Testis (tissue), 3 donors: ENCODE data around the gene GRM8. TPM values are rescaled to one million over a fixed set of nuclear protein-coding genes. Genes with fewer than 3 reads are reported as not detected.

Experiments
- DNase-seq: peaks from one replicate; pipeline ENCODE4 v3.0.0-alpha.2; 2019
- H3K27ac ChIP-seq, 2 donors: fragments of 200-600 bp; sonication (generic); one replicate each; pipeline ENCODE4 v1.5.1; 2019
- H3K27me3 ChIP-seq: fragments of 200-600 bp; sonication (generic); one replicate; pipeline ENCODE4 v1.5.1; 2019
- H3K36me3 ChIP-seq: fragments of 200-600 bp; sonication (generic); one replicate; pipeline ENCODE4 v1.5.1; 2017; ENCODE audit warnings: low read depth; ENCODE audit errors: missing control alignments
- H3K4me1 ChIP-seq: fragments of 200-600 bp; sonication (generic); one replicate; pipeline ENCODE4 v1.5.1; 2019
- H3K4me3 ChIP-seq, 2 donors: fragments of 200-600 bp; sonication (generic); one replicate each; pipeline ENCODE4 v1.5.1; 2017 to 2019
- H3K9me3 ChIP-seq: fragments of 200-600 bp; sonication (generic); one replicate; pipeline ENCODE4 v1.5.1; 2017
- POLR2A ChIP-seq: fragments of 450-650 bp; IDR thresholded peaks from one replicate; pipeline ENCODE4 v1.6.1; 2017; ENCODE audit warnings: antibody characterized with exemption, mild to moderate bottlenecking, moderate library complexity
- WGBS, 2 donors: methylation state at CpG; one replicate each; pipeline ENCODE4 v1.1.5; 2018; 5-methylcytosine and 5-hydroxymethylcytosine counted together
- intact Hi-C: fragments of 100-400 bp; cut with DNase I; formaldehyde crosslinking; loops from one replicate; pipeline ENCODE4 v1.15.1; 2023; ENCODE audit warnings: low total_unique reads
- polyA plus RNA-seq: library from polyadenylated mRNA; stranded (reverse); fragments of 350-450 nt; fragmentation: Illumina TruSeq; extraction: RNeasy Lipid Tissue Mini Kit (QIAGEN cat#74804); gene quantifications from one replicate; pipeline ENCODE4 v1.2.3, GENCODE V29; 2014; ENCODE audit warnings: low read depth, low replicate concordance; ENCODE audit not compliant: insufficient read depth
- total RNA-seq, 2 donors: library from RNA; depleted of rRNA; stranded (reverse); fragments of >200 nt; gene quantifications; one replicate each; pipeline ENCODE4 v1.2.3, GENCODE V29; 2016
- TF ChIP-seq, protein P1 (sequence below), 3 experiments: fragments of 450-650 bp in 2 of 3; fragments of 200-600 bp in 1 of 3; sonication (generic) in 1 of 3; IDR thresholded peaks; one replicate each; pipeline ENCODE4 v1.5.1; 2016 to 2019; ENCODE audit warnings: antibody characterized with exemption in 3 of 3, mild to moderate bottlenecking in 2 of 3, moderate library complexity in 1 of 3

GRM8 gene
- total and polyA plus RNA-seq, 3 donors from 2014 or later = 7.1 to 8.2 (median 7.1) TPM

DNA sequence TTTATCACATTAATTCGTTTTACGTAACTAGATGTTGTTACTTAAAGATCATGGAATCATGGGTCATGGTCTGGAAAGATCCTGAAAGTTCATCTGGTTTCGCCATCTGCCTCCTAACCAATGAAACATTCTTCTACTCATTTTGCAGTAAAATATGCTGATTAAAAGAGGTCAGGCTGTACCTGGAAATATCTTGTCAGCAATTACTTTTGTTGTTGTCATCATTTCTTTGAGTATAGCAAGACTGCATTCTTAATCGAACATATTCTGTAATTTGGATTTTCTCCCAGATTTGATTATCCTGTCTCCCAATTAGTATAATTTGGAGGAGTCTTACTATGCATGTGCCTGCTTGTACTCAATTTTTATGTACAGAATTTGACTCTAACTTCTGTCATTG, 833.7 kb downstream of the GRM8 start:
- 72 to 74% methylated on average over 4 of the region's 4 CpGs for WGBS, 2 donors
- H3K9me3 ChIP-seq = no peaks in the 10 kb centered on the region
- TF ChIP-seq POLR2A = no peak
- TF ChIP-seq, protein P1, sequence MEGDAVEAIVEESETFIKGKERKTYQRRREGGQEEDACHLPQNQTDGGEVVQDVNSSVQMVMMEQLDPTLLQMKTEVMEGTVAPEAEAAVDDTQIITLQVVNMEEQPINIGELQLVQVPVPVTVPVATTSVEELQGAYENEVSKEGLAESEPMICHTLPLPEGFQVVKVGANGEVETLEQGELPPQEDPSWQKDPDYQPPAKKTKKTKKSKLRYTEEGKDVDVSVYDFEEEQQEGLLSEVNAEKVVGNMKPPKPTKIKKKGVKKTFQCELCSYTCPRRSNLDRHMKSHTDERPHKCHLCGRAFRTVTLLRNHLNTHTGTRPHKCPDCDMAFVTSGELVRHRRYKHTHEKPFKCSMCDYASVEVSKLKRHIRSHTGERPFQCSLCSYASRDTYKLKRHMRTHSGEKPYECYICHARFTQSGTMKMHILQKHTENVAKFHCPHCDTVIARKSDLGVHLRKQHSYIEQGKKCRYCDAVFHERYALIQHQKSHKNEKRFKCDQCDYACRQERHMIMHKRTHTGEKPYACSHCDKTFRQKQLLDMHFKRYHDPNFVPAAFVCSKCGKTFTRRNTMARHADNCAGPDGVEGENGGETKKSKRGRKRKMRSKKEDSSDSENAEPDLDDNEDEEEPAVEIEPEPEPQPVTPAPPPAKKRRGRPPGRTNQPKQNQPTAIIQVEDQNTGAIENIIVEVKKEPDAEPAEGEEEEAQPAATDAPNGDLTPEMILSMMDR (IDR thresholded peaks at IDR 0.05) = no peak
- no peaks in the 10 kb centered on the region for H3K36me3 ChIP-seq
- no peak overlapping the region for H3K4me3 ChIP-seq
- no peaks in the 10 kb centered on the region for H3K4me1 ChIP-seq
- no peaks in the 10 kb centered on the region for H3K27me3 ChIP-seq
- no peak overlapping the region for H3K27ac ChIP-seq
- DNase-seq = no peak
- intact Hi-C loops = no loop called here

DNA sequence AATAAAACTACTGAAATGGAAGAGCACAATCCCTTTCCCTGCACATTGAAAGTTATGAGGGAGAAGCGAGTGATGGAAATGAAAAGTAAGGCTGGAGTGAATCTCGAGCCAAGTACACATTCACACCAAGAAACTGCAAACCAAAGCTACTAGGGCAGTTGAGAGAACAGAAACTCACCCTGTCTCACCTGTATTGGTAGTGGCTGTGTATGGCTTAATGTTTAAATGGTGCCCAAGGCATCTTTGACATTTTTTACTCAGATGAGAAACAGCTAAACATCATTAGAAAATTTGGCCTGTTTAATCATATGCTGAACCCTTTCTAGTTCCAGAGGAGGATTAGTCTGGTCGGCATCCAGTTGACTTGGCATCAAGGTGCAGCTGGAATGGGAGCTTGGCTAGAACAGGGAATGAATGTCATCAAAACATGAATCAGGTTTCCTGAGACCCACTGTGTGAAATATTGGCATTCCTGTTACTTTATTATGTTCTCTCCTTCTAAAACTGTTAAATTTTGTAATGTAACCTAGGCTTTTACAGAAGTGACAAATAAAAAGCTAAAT, 840.8 kb downstream of the GRM8 start:
- intact Hi-C loops = no loop called here
- WGBS, 2 donors = 60 to 79% methylated on average over 3 of the region's 3 CpGs
- Histone ChIP-seq H3K27me3 (no peaks in the 10 kb centered on the region), H3K27ac (no peak overlapping the region), H3K4me3 (no peak overlapping the region), H3K4me1 (no peaks in the 10 kb centered on the region), H3K36me3 (no peaks in the 10 kb centered on the region), H3K9me3 (no peaks in the 10 kb centered on the region)
- TF ChIP-seq, protein P1 (IDR thresholded peaks at IDR 0.05) = no peak
- DNase-seq = no peak

DNA sequence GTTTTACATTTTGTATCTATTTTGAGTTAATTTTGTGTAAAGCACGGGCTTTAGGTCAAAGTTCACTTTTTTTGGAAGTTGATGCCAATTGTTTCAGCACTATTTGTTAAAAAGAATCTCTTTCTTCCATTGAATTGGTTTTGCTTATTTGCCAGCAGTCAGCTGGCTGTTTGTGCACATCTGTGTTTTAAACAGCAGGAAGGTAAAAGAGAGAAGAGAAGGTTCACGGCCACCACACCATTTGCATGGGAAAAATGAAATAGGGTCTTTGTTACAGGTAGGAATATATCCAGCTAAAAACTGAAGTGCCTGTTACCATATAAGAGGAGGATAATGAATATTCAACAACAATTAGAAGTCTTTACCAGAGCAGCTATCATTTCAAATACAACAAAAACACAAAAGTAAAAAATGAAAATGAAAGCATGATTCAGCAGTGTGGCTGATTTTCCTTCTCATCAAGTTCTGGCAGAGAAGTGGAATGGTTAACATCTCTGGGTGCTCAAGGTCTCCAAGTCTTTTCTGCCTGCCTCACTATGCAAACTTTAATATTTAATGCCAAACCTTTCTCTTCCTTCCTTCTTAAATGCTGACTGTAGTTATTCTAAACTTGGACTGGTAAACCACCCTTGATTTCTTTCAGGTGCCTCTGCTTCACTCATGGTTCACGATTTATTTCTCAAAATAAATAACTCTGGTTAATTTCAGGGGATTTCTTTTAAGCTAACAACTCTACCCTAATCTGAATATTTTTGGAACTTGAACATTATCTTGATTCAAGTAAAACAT, 841.5 kb downstream of the GRM8 start:
- Histone ChIP-seq H3K9me3 (no peaks in the 10 kb centered on the region), H3K27me3 (no peaks in the 10 kb centered on the region), H3K36me3 (no peaks in the 10 kb centered on the region), H3K4me1 (no peaks in the 10 kb centered on the region), H3K27ac (no peak overlapping the region), H3K4me3 (no peak overlapping the region)
- TF ChIP-seq POLR2A = no peak
- TF ChIP-seq, protein P1 (IDR thresholded peaks at IDR 0.05) = no peak
- DNase-seq = no peak
- WGBS, 2 donors = 49 to 65% methylated on average over 3 of the region's 3 CpGs
- intact Hi-C loops = no loop called here

DNA sequence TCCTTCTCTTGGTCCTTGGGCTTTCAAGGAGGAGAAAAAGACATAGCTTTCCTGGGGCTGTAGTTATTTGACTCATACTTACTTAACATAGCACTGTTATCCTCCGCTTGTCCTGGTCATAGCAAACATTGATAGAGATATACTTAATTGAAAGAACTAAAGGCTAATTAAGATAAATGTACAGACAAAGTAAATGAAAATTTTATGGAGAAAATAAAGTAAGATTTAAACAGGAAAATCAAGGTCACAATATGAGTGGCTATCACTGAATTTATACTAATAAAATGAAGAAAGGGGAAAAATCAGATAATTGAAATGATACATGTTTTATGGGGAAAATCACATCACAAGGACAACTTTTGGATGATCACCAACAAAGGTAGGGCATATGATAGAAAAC, 849.7 kb downstream of the GRM8 start:
- H3K4me1 ChIP-seq = no peaks in the 10 kb centered on the region
- intact Hi-C loops = no loop called here
- no peak overlapping the region for H3K27ac ChIP-seq
- DNase-seq = no peak
- H3K4me3 ChIP-seq = no peak overlapping the region
- 68 to 84% methylated on average over 1 of the region's 1 CpG for WGBS, 2 donors
- no peaks in the 10 kb centered on the region for H3K27me3 ChIP-seq
- no peak for TF ChIP-seq POLR2A
- TF ChIP-seq, protein P1 (IDR thresholded peaks at IDR 0.05) = no peak
- H3K36me3 ChIP-seq = no peaks in the 10 kb centered on the region
- H3K9me3 ChIP-seq = no peaks in the 10 kb centered on the region

DNA sequence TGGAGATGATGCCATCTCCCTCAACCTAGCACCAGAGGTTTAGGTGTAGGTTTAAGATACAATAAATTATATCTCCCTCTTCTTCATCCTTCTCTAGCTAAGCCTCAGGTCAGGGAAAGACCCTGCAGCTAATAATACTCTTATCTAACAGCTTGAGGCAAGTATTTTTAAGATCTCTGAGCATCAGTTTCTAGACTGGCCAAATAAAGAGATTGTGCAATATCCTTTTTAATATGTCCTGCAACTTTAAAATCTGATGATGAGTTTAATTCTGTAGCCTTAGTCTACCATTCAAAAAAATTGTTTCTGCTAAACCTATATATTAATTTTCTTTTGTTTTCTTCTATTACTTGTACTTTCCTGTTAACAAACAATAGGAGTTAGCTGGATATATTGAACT, 850.8 kb downstream of the GRM8 start:
- H3K27ac ChIP-seq = no peak overlapping the region
- no peaks in the 10 kb centered on the region for H3K27me3 ChIP-seq
- intact Hi-C loops = no loop called here
- no peak overlapping the region for H3K4me3 ChIP-seq
- TF ChIP-seq, protein P1 (IDR thresholded peaks at IDR 0.05) = no peak
- no peak for TF ChIP-seq POLR2A
- no peaks in the 10 kb centered on the region for H3K36me3 ChIP-seq
- no peak for DNase-seq
- no peaks in the 10 kb centered on the region for H3K9me3 ChIP-seq
- H3K4me1 ChIP-seq = no peaks in the 10 kb centered on the region
